HEK293 (cell line): ENCODE measurements around the gene ELL.

Experiments used
- ATF2 ChIP-seq: fragments of 450-650 bp; formaldehyde crosslinking; IDR thresholded peaks from 2 replicates; pipeline ENCODE4 v1.5.1; 2016; ENCODE audit warnings: missing biosample characterization, missing genetic modification characterization, low read depth
- FEZF1 ChIP-seq: fragments of 450-650 bp; formaldehyde crosslinking; IDR thresholded peaks from 2 replicates; pipeline ENCODE4 v1.5.1; 2016; ENCODE audit warnings: missing biosample characterization, missing genetic modification characterization
- GFI1B ChIP-seq: fragments of 450-650 bp; formaldehyde crosslinking; IDR thresholded peaks from 2 replicates; pipeline ENCODE4 v1.5.1; 2016; ENCODE audit warnings: missing biosample characterization, missing genetic modification characterization
- HOXA7 ChIP-seq: sonication (generic); formaldehyde crosslinking; IDR thresholded peaks from 2 replicates; pipeline ENCODE4 v1.8.1; 2022; ENCODE audit warnings: missing genetic modification reagents, borderline replicate concordance
- MYNN ChIP-seq: fragments of 450-650 bp; formaldehyde crosslinking; IDR thresholded peaks from 2 replicates; pipeline ENCODE4 v1.5.1; 2016; ENCODE audit warnings: missing biosample characterization, missing genetic modification characterization, borderline replicate concordance
- PRDM6 ChIP-seq: fragments of 450-650 bp; formaldehyde crosslinking; IDR thresholded peaks from 2 replicates; pipeline ENCODE4 v1.5.1; 2017; ENCODE audit warnings: missing biosample characterization, missing genetic modification characterization
- TRIM28 ChIP-seq: IDR thresholded peaks from 2 replicates; pipeline ENCODE4 v1.6.1; 2011; ENCODE audit warnings: low read length, control low read depth, borderline replicate concordance
- ZBTB7A ChIP-seq: fragments of 450-650 bp; formaldehyde crosslinking; IDR thresholded peaks from 2 replicates; pipeline ENCODE4 v1.5.1; 2016; ENCODE audit warnings: low read depth, missing biosample characterization, missing genetic modification characterization
- ZEB2 ChIP-seq: fragments of 450-650 bp; formaldehyde crosslinking; IDR thresholded peaks from 2 replicates; pipeline ENCODE4 v1.5.1; 2016; ENCODE audit warnings: missing biosample characterization, missing genetic modification characterization
- ZNF132 ChIP-seq: fragments of 450-650 bp; formaldehyde crosslinking; IDR thresholded peaks from 2 replicates; pipeline ENCODE4 v1.5.1; 2017; ENCODE audit warnings: missing biosample characterization, missing genetic modification characterization, borderline replicate concordance
- ZNF140 ChIP-seq: fragments of 450-650 bp; formaldehyde crosslinking; IDR thresholded peaks from 2 replicates; pipeline ENCODE4 v1.5.1; 2016; ENCODE audit warnings: missing biosample characterization, missing genetic modification characterization
- ZNF211 ChIP-seq: fragments of 450-650 bp; formaldehyde crosslinking; IDR thresholded peaks from 2 replicates; pipeline ENCODE4 v1.5.1; 2016; ENCODE audit warnings: low read depth, missing biosample characterization, missing genetic modification characterization
- ZNF23 ChIP-seq: fragments of 450-650 bp; formaldehyde crosslinking; IDR thresholded peaks from 2 replicates; pipeline ENCODE4 v1.5.1; 2016; ENCODE audit warnings: missing biosample characterization, missing genetic modification characterization, borderline replicate concordance
- ZNF350 ChIP-seq: fragments of 450-650 bp; formaldehyde crosslinking; IDR thresholded peaks from 2 replicates; pipeline ENCODE4 v1.5.0; 2017; ENCODE audit warnings: missing biosample characterization, mild to moderate bottlenecking, missing genetic modification characterization
- ZNF366 ChIP-seq: fragments of 450-650 bp; formaldehyde crosslinking; conservative IDR thresholded peaks from 2 replicates; pipeline ENCODE4 v1.5.1; 2016; ENCODE audit warnings: missing biosample characterization, missing genetic modification characterization
- ZNF416 ChIP-seq: fragments of 450-650 bp; formaldehyde crosslinking; IDR thresholded peaks from 2 replicates; pipeline ENCODE4 v1.5.1; 2016; ENCODE audit warnings: missing biosample characterization, missing genetic modification characterization
- ZNF423 ChIP-seq: fragments of 450-650 bp; formaldehyde crosslinking; IDR thresholded peaks from 2 replicates; pipeline ENCODE4 v1.5.1; 2016; ENCODE audit warnings: missing biosample characterization, missing genetic modification characterization
- ZNF433 ChIP-seq: fragments of 450-650 bp; formaldehyde crosslinking; IDR thresholded peaks from 2 replicates; pipeline ENCODE4 v1.5.1; 2016; ENCODE audit warnings: missing biosample characterization, missing genetic modification characterization, low read depth
- ZNF501 ChIP-seq: fragments of 450-650 bp; formaldehyde crosslinking; IDR thresholded peaks from 2 replicates; pipeline ENCODE4 v1.5.1; 2016; ENCODE audit warnings: missing biosample characterization, missing genetic modification characterization
- ZNF513 ChIP-seq: fragments of 450-650 bp; IDR thresholded peaks from 2 replicates; pipeline ENCODE4 v1.5.1; 2018; ENCODE audit warnings: missing biosample characterization, missing genetic modification characterization
- ZNF518A ChIP-seq: fragments of 450-650 bp; formaldehyde crosslinking; conservative IDR thresholded peaks from 2 replicates; pipeline ENCODE4 v1.5.1; 2016; ENCODE audit warnings: low read depth, missing biosample characterization, missing genetic modification characterization
- ZNF521 ChIP-seq: fragments of 450-650 bp; formaldehyde crosslinking; IDR thresholded peaks from 2 replicates; pipeline ENCODE4 v1.5.1; 2017; ENCODE audit warnings: missing biosample characterization, mild to moderate bottlenecking, missing genetic modification characterization
- ZNF529 ChIP-seq: fragments of 450-650 bp; formaldehyde crosslinking; IDR thresholded peaks from 2 replicates; pipeline ENCODE4 v1.5.1; 2017; ENCODE audit warnings: missing genetic modification characterization, missing biosample characterization; ENCODE audit not compliant: insufficient replicate concordance
- ZNF548 ChIP-seq: fragments of 450-650 bp; formaldehyde crosslinking; IDR thresholded peaks from 2 replicates; pipeline ENCODE4 v1.5.1; 2016; ENCODE audit warnings: missing biosample characterization, missing genetic modification characterization
- ZNF549 ChIP-seq: fragments of 450-650 bp; IDR thresholded peaks from 2 replicates; pipeline ENCODE4 v1.5.1; 2018; ENCODE audit warnings: missing biosample characterization, missing genetic modification characterization, mild to moderate bottlenecking, inconsistent platforms, moderate library complexity
- ZNF558 ChIP-seq: fragments of 450-650 bp; formaldehyde crosslinking; IDR thresholded peaks from 2 replicates; pipeline ENCODE4 v1.5.1; 2016; ENCODE audit warnings: missing biosample characterization, missing genetic modification characterization
- ZNF561 ChIP-seq: fragments of 450-650 bp; IDR thresholded peaks from 2 replicates; pipeline ENCODE4 v1.5.1; 2018; ENCODE audit warnings: missing biosample characterization, missing genetic modification characterization, borderline replicate concordance
- ZNF596 ChIP-seq: fragments of 450-650 bp; IDR thresholded peaks from 2 replicates; pipeline ENCODE4 v1.5.0; 2018; ENCODE audit warnings: missing biosample characterization, mild to moderate bottlenecking, missing genetic modification characterization, moderate library complexity
- ZNF645 ChIP-seq: fragments of 450-650 bp; formaldehyde crosslinking; IDR thresholded peaks from 2 replicates; pipeline ENCODE4; 2016; ENCODE audit warnings: missing biosample characterization, missing genetic modification characterization
- ZNF658 ChIP-seq: fragments of 450-650 bp; formaldehyde crosslinking; IDR thresholded peaks from 2 replicates; pipeline ENCODE4; 2016; ENCODE audit warnings: missing biosample characterization, missing genetic modification characterization

ELL gene

GRCh38 chr19:18438331-18439024 is 83.4 kb downstream of the ELL start (continued):
- TF ChIP-seq ZNF211 (no peak), ZNF548 (tag by site-specific recombination) (no peak), ATF2 (no peak), ZNF521 (tag by site-specific recombination) (no peak), ZEB2 (tag by site-specific recombination) (peak; percentile 96), HOXA7 (CRISPR knock-in tag) (no peak), ZNF558 (tag by site-specific recombination) (no peak), ZNF561 (tag by site-specific recombination) (peak; percentile 81), ZNF350 (tag by site-specific recombination) (no peak), ZNF140 (no peak), TRIM28 (peak; percentile 44; the same call in 1 of the 2 replicates), ZNF513 (tag by site-specific recombination) (no peak), ZNF366 (tag by site-specific recombination) (peak; percentile 57; the same call in 1 of the 2 replicates), PRDM6 (tag by site-specific recombination) (peak; percentile 28; the same call in 1 of the 2 replicates), FEZF1 (peak; percentile 69; the same call in 1 of the 2 replicates), ZNF529 (tag by site-specific recombination) (no peak), ZNF501 (tag by site-specific recombination) (no peak), ZNF658 (tag by site-specific recombination) (no peak), ZNF416 (tag by site-specific recombination) (no peak), ZNF132 (tag by site-specific recombination) (no peak), MYNN (tag by site-specific recombination) (no peak), ZNF645 (tag by site-specific recombination) (no peak), ZNF23 (no peak), ZBTB7A (tag by site-specific recombination) (0 out of 2 replicates have a peak, but pooled peaks have one; percentile 34), ZNF596 (tag by site-specific recombination) (peak; percentile 40), ZNF433 (tag by site-specific recombination) (no peak), GFI1B (tag by site-specific recombination) (no peak), ZNF423 (tag by site-specific recombination) (peak; percentile 92), ZNF518A (tag by site-specific recombination) (no peak), ZNF549 (no peak)
